ENCODE measurements around the gene KLHL21.

DNA sequence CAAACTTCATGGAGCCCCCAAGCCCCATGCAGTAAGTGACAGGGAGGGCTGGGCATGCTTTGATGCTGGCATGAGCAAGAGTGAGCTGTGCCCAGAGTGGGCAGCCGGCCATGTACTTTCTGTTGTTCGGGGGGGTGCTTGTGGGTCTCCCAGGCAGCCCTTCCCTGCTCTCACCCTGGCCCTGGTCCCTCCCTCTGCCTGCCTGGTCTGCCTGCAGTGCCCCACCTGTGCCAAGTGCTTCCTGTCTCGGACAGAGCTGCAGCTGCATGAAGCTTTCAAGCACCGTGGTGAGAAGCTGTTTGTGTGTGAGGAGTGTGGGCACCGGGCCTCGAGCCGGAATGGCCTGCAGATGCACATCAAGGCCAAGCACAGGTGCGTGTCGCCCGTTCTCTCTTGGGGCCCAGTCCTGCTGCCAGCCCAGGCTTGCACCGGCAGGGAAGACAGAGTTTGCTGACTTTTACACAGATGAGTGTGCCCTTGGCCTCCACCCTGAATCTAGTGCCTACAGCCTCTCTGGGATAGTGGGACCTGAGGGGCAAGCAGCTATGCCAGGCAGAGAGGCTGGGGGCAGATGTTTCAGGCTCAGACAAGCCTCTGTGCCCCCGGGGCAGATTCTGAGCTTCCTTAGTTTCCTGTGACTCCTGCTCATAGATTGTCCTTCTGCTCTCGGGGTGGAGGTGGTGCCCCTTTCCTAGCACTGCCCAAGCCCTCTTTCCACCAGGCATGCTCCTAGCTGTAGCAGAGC, 15.2 kb downstream of the KLHL21 start:
- TF ChIP-seq, protein P1, sequence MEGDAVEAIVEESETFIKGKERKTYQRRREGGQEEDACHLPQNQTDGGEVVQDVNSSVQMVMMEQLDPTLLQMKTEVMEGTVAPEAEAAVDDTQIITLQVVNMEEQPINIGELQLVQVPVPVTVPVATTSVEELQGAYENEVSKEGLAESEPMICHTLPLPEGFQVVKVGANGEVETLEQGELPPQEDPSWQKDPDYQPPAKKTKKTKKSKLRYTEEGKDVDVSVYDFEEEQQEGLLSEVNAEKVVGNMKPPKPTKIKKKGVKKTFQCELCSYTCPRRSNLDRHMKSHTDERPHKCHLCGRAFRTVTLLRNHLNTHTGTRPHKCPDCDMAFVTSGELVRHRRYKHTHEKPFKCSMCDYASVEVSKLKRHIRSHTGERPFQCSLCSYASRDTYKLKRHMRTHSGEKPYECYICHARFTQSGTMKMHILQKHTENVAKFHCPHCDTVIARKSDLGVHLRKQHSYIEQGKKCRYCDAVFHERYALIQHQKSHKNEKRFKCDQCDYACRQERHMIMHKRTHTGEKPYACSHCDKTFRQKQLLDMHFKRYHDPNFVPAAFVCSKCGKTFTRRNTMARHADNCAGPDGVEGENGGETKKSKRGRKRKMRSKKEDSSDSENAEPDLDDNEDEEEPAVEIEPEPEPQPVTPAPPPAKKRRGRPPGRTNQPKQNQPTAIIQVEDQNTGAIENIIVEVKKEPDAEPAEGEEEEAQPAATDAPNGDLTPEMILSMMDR (IDR thresholded peaks at IDR 0.05) = no peak
- no peak for TF ChIP-seq CBX2 (IDR thresholded peaks at IDR 0.05; ENCODE audit: borderline replicate concordance, low read depth)

Data from A549 (cell line).